HG02798 (cell line): ENCODE data around the gene RAP2A.
A peak's percentile ranks its signal among the peaks of the same experiment; 100 is the strongest.

Experiments
- ATAC-seq: cut with Tn5 transposase; IDR thresholded peaks from one replicate; pipeline ENCODE4 v1.9.1; 2021; ENCODE audit warnings: mild to moderate bottlenecking; ENCODE audit not compliant: unreplicated experiment, poor library complexity

RAP2A gene

GRCh38 chr13:97445522-97446187 lies 11.7 kb downstream of the RAP2A start:
- ATAC-seq: no peak

GRCh38 chr13:97446448-97446847 lies 12.5 kb downstream of the RAP2A start:
- no peak for ATAC-seq

- ATAC-seq: peak; percentile 68
Measured at GRCh38 chr13:97448503-97449251, 14.7 kb downstream of the RAP2A start.

- no peak for ATAC-seq
Measured at GRCh38 chr13:97454699-97455098, 20.7 kb downstream of the RAP2A start.

- ATAC-seq: no peak
Measured at GRCh38 chr13:97456047-97456446, 22.1 kb downstream of the RAP2A start.

GRCh38 chr13:97459215-97459777 lies 25.3 kb downstream of the RAP2A start:
- peak; percentile 38 for ATAC-seq

- peak; percentile 94 for ATAC-seq
Measured at GRCh38 chr13:97460004-97460775, 26.2 kb downstream of the RAP2A start.

- ATAC-seq: no peak
Measured at GRCh38 chr13:97460853-97461252, 26.9 kb downstream of the RAP2A start.

GRCh38 chr13:97464561-97464960 lies 30.6 kb downstream of the RAP2A start:
- ATAC-seq: no peak

GRCh38 chr13:97466722-97467121 lies 32.8 kb downstream of the RAP2A start:
- no peak for ATAC-seq

GRCh38 chr13:97468331-97468730 lies 34.4 kb downstream of the RAP2A start:
- ATAC-seq: no peak

- no peak for ATAC-seq
Measured at GRCh38 chr13:97471711-97472110, 37.7 kb downstream of the RAP2A start.

GRCh38 chr13:97474349-97474980 lies 40.5 kb downstream of the RAP2A start:
- ATAC-seq: no peak

GRCh38 chr13:97475011-97475410 lies 41.0 kb downstream of the RAP2A start:
- no peak for ATAC-seq

GRCh38 chr13:97477844-97478243 lies 43.9 kb downstream of the RAP2A start:
- no peak for ATAC-seq

GRCh38 chr13:97478247-97478646 lies 44.3 kb downstream of the RAP2A start:
- ATAC-seq: no peak

- ATAC-seq: no peak
Measured at GRCh38 chr13:97483465-97483864, 49.5 kb downstream of the RAP2A start.

GRCh38 chr13:97484301-97484700 lies 50.3 kb downstream of the RAP2A start:
- no peak for ATAC-seq

- no peak for ATAC-seq
Measured at GRCh38 chr13:97485320-97485719, 51.4 kb downstream of the RAP2A start.

- no peak for ATAC-seq
Measured at GRCh38 chr13:97490702-97491307, 56.8 kb downstream of the RAP2A start.
